Astrocyte (in vitro differentiated cells and primary cell): Measurements from ENCODE around the gene TEX51. TPM values are rescaled to one million over a fixed set of nuclear protein-coding genes. Genes with fewer than 3 reads are reported as not detected.

ENCODE experiments used
- DNase-seq: peaks from one replicate; pipeline ENCODE4 v3.0.0-alpha.2; 2010; ENCODE audit warnings: low read depth
- FAIRE-seq: peaks from 2 replicates; lab custom pipeline; 2011; peaks lifted over from hg19 to GRCh38; lab: Jason Lieb, UNC
- H2AFZ ChIP-seq: 2 replicates; pipeline ENCODE4 v1.6.0; 2012; ENCODE audit warnings: low read depth, low read length, inconsistent platforms
- H3K27ac ChIP-seq: 2 replicates; pipeline ENCODE4 v1.5.1; 2011; ENCODE audit warnings: low read depth, low read length, inconsistent platforms
- H3K27me3 ChIP-seq: 2 replicates; pipeline ENCODE4 v1.6.0; 2011; ENCODE audit warnings: low read length, inconsistent platforms; ENCODE audit not compliant: insufficient read depth
- H3K36me3 ChIP-seq: 2 replicates; pipeline ENCODE4 v1.5.1; 2011; ENCODE audit warnings: low read length, inconsistent platforms; ENCODE audit not compliant: insufficient read depth
- H3K4me1 ChIP-seq: 2 replicates; pipeline ENCODE4 v1.5.1; 2011; ENCODE audit warnings: low read length, inconsistent platforms; ENCODE audit not compliant: insufficient read depth
- H3K4me2 ChIP-seq: 2 replicates; pipeline ENCODE4 v1.6.0; 2012; ENCODE audit warnings: low read length, inconsistent platforms
- H3K4me3 ChIP-seq: 2 replicates; pipeline ENCODE4 v1.5.1; 2011; ENCODE audit warnings: low read depth, mild to moderate bottlenecking, low read length, inconsistent platforms; ENCODE audit not compliant: insufficient read depth
- H3K79me2 ChIP-seq: 2 replicates; pipeline ENCODE4 v1.6.0; 2012; ENCODE audit warnings: mild to moderate bottlenecking, low read length, inconsistent platforms; ENCODE audit not compliant: insufficient read depth
- H3K9ac ChIP-seq: 2 replicates; pipeline ENCODE4 v1.6.0; 2012; ENCODE audit warnings: mild to moderate bottlenecking, low read length, inconsistent platforms
- H3K9me3 ChIP-seq: 2 replicates; pipeline ENCODE4 v1.5.1; 2012; ENCODE audit warnings: low read depth, mild to moderate bottlenecking, low read length, inconsistent platforms; ENCODE audit not compliant: insufficient read depth
- H4K20me1 ChIP-seq: 2 replicates; pipeline ENCODE4 v1.6.0; 2012; ENCODE audit warnings: low read length, inconsistent platforms; ENCODE audit not compliant: insufficient read depth
- H3K27ac Mint-ChIP-seq: one replicate; pipeline ENCODE4 v1.8.0; 2021; ENCODE audit warnings: mild to moderate bottlenecking, mixed read lengths; ENCODE audit not compliant: unreplicated experiment
- H3K27me3 Mint-ChIP-seq: one replicate; pipeline ENCODE4 v1.8.0; 2021; ENCODE audit warnings: low read depth, mixed read lengths; ENCODE audit not compliant: unreplicated experiment
- H3K36me3 Mint-ChIP-seq: one replicate; pipeline ENCODE4 v1.8.0; 2021; ENCODE audit warnings: low read depth, mixed read lengths; ENCODE audit not compliant: unreplicated experiment
- H3K4me1 Mint-ChIP-seq: one replicate; pipeline ENCODE4 v1.8.0; 2021; ENCODE audit warnings: low read depth, mixed read lengths; ENCODE audit not compliant: unreplicated experiment
- H3K4me3 Mint-ChIP-seq: one replicate; pipeline ENCODE4 v1.8.0; 2021; ENCODE audit warnings: mild to moderate bottlenecking, moderate library complexity, mixed read lengths; ENCODE audit not compliant: unreplicated experiment
- H3K9me3 Mint-ChIP-seq: one replicate; pipeline ENCODE4 v1.8.0; 2021; ENCODE audit warnings: mild to moderate bottlenecking, mixed read lengths; ENCODE audit not compliant: unreplicated experiment
- EZH2 ChIP-seq: IDR thresholded peaks from 2 replicates; pipeline ENCODE4 v1.6.1; 2012; ENCODE audit warnings: mild to moderate bottlenecking, low read length, inconsistent platforms; ENCODE audit not compliant: insufficient read depth
- total RNA-seq: library from RNA; stranded (reverse); gene quantifications from 2 replicates; pipeline ENCODE4 v1.2.1, GENCODE V29; 2021
- TF ChIP-seq, protein P1 (sequence below): IDR thresholded peaks from 2 replicates; pipeline ENCODE4 v1.5.1; 2011; ENCODE audit warnings: low read depth, mild to moderate bottlenecking, inconsistent platforms, low read length, moderate library complexity; ENCODE audit not compliant: insufficient read depth

Gene TEX51
- total RNA-seq, 1 donor from 2014 or later = not detected

DNA sequence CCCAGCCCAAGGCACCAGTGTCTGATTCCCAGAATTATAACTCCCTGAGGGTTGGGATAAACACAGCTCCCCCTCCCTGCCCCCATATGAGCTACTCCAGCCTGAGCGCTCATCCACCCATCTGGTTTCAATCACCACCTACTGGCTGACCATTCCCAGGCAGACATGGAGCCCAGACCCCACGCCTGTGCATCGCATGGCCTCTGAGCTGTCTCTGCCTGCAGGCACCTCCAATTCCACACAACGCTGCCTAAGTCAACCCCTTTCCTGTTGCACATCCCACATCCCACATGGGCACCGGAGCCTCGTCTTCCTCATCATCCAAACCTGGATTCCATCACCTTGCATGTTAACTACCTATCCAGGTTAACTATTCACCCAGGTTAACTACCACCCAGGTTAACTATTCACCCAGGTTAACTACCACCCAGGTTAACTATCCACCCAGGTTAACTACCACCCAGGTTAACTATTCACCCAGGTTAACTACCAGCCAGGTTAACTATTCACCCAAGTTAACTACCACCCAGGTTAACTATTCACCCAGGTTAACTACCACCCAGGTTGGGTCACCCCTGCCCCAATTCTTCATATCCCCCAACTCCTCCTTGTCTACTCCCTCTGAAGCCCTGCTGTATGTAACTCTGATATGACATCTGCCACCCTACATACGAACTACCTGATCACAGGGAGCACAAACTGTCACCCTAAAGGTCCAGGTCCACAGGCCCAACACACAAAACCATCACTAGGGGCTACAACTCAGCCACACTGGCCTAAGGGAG, 47.8 kb downstream of the TEX51 start:
- TF ChIP-seq EZH2 = no peak
- TF ChIP-seq, protein P1, sequence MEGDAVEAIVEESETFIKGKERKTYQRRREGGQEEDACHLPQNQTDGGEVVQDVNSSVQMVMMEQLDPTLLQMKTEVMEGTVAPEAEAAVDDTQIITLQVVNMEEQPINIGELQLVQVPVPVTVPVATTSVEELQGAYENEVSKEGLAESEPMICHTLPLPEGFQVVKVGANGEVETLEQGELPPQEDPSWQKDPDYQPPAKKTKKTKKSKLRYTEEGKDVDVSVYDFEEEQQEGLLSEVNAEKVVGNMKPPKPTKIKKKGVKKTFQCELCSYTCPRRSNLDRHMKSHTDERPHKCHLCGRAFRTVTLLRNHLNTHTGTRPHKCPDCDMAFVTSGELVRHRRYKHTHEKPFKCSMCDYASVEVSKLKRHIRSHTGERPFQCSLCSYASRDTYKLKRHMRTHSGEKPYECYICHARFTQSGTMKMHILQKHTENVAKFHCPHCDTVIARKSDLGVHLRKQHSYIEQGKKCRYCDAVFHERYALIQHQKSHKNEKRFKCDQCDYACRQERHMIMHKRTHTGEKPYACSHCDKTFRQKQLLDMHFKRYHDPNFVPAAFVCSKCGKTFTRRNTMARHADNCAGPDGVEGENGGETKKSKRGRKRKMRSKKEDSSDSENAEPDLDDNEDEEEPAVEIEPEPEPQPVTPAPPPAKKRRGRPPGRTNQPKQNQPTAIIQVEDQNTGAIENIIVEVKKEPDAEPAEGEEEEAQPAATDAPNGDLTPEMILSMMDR = no peak
- Histone ChIP-seq H3K4me2 (no peak overlapping the region), H3K9ac (no peak overlapping the region), H3K4me1 (no peaks in the 10 kb centered on the region), H3K36me3 (no peaks in the 10 kb centered on the region), H3K27ac (no peak overlapping the region), H3K9me3 (peaks cover 8% of the 10 kb centered on the region), H4K20me1 (no peaks in the 10 kb centered on the region), H3K4me3 (no peak overlapping the region), H3K79me2 (no peaks in the 10 kb centered on the region), H3K27me3 (no peaks in the 10 kb centered on the region), H2AFZ (no peak overlapping the region)
- peaks cover 17% of the 10 kb centered on the region for H3K9me3 Mint-ChIP-seq
- H3K27me3 Mint-ChIP-seq = peaks cover 12% of the 10 kb centered on the region
- peaks cover 5% of the 10 kb centered on the region for H3K36me3 Mint-ChIP-seq
- no peak for FAIRE-seq
- DNase-seq = no peak
- H3K4me3 Mint-ChIP-seq = no peak overlapping the region
- no peak overlapping the region for H3K27ac Mint-ChIP-seq
- H3K4me1 Mint-ChIP-seq = peaks cover 3% of the 10 kb centered on the region

- H3K36me3 Mint-ChIP-seq = peaks cover 5% of the 10 kb centered on the region
- Histone ChIP-seq H3K79me2 (no peaks in the 10 kb centered on the region), H3K4me2 (no peak overlapping the region), H3K9ac (no peak overlapping the region), H3K36me3 (no peaks in the 10 kb centered on the region), H3K27me3 (no peaks in the 10 kb centered on the region), H3K27ac (no peak overlapping the region), H3K4me3 (no peak overlapping the region), H2AFZ (no peak overlapping the region), H3K4me1 (no peaks in the 10 kb centered on the region), H4K20me1 (no peaks in the 10 kb centered on the region), H3K9me3 (peaks cover 8% of the 10 kb centered on the region)
- no peak overlapping the region for H3K4me3 Mint-ChIP-seq
- TF ChIP-seq, protein P1 = no peak
- TF ChIP-seq EZH2 = no peak
- H3K27me3 Mint-ChIP-seq = peaks cover 10% of the 10 kb centered on the region
- H3K27ac Mint-ChIP-seq = no peak overlapping the region
- peaks cover 3% of the 10 kb centered on the region for H3K4me1 Mint-ChIP-seq
- FAIRE-seq (no peak), DNase-seq (no peak)
- H3K9me3 Mint-ChIP-seq = peaks cover 17% of the 10 kb centered on the region
Observed at GRCh38 chr2:126947103-126947429, 48.4 kb downstream of the TEX51 start.

GRCh38 chr2:126949775-126950174, 51.1 kb downstream of the TEX51 start:
- Histone ChIP-seq H4K20me1 (no peaks in the 10 kb centered on the region), H3K9ac (no peak overlapping the region), H3K36me3 (no peaks in the 10 kb centered on the region), H3K9me3 (no peaks in the 10 kb centered on the region), H2AFZ (no peak overlapping the region), H3K27me3 (no peaks in the 10 kb centered on the region), H3K4me1 (no peaks in the 10 kb centered on the region), H3K27ac (no peak overlapping the region), H3K79me2 (no peaks in the 10 kb centered on the region), H3K4me2 (no peak overlapping the region), H3K4me3 (no peak overlapping the region)
- TF ChIP-seq, protein P1 = no peak
- no peak for TF ChIP-seq EZH2
- FAIRE-seq = no peak
- Mint-ChIP-seq H3K9me3 (peaks cover 2% of the 10 kb centered on the region), H3K27ac (no peak overlapping the region), H3K4me3 (no peak overlapping the region), H3K27me3 (peaks cover 10% of the 10 kb centered on the region), H3K36me3 (no peaks in the 10 kb centered on the region), H3K4me1 (peaks cover 6% of the 10 kb centered on the region)
- no peak for DNase-seq
